Activated T-cell treated with anti-CD3 and anti-CD28 coated beads for 48 hours (primary cell): Measurements from ENCODE around the gene SUFU.

Experiments used
- DNase-seq: peaks from one replicate; pipeline ENCODE4 v3.0.0-alpha.2; 2020; ENCODE audit warnings: low read depth

SUFU gene

GRCh38 chr10:102635377-102635776, 131.6 kb downstream of the SUFU start:
- no peak for DNase-seq

- DNase-seq: no peak
These were observed 135.8 kb downstream of the SUFU start for GRCh38 chr10:102639537-102639936.

GRCh38 chr10:102641402-102641801, 137.6 kb downstream of the SUFU start:
- no peak for DNase-seq

GRCh38 chr10:102641880-102642735, 138.3 kb downstream of the SUFU start:
- DNase-seq: peak; percentile 97

- DNase-seq: no peak
These were observed 139.1 kb downstream of the SUFU start for GRCh38 chr10:102642736-102643335.

- peak; percentile 52 for DNase-seq
These were observed 139.7 kb downstream of the SUFU start for GRCh38 chr10:102643336-102644065.

- DNase-seq: peak; percentile 63
These were observed 140.4 kb downstream of the SUFU start, which contains the start of gene TRIM8 for GRCh38 chr10:102644066-102644645. Gene TRIM8 (plus strand): TSS chr10:102644479. CDS start chr10:102644618, 139 bp downstream.

- DNase-seq: peak; percentile 77
These were observed 141.0 kb downstream of the SUFU start for GRCh38 chr10:102644646-102645387.

GRCh38 chr10:102645388-102645740, 141.6 kb downstream of the SUFU start:
- peak; percentile 26 for DNase-seq

- DNase-seq: peak; percentile 71
These were observed 142.2 kb downstream of the SUFU start for GRCh38 chr10:102645741-102646609.

GRCh38 chr10:102646610-102647442, 143.1 kb downstream of the SUFU start:
- peak; percentile 52 for DNase-seq

GRCh38 chr10:102647443-102648268, 143.9 kb downstream of the SUFU start:
- DNase-seq: no peak

GRCh38 chr10:102648269-102648888, 144.6 kb downstream of the SUFU start:
- DNase-seq: no peak

GRCh38 chr10:102648889-102649796, 145.4 kb downstream of the SUFU start:
- DNase-seq: no peak

GRCh38 chr10:102649797-102650654, 146.3 kb downstream of the SUFU start:
- no peak for DNase-seq
